Inflammatory macrophage (primary cell): ENCODE measurements around the gene SMIM1.

Source experiments
- DNase-seq, 2 donors: peaks; one replicate each; pipeline ENCODE4 v3.0.0-alpha.2; 2020 to 2022

Gene SMIM1

DNA sequence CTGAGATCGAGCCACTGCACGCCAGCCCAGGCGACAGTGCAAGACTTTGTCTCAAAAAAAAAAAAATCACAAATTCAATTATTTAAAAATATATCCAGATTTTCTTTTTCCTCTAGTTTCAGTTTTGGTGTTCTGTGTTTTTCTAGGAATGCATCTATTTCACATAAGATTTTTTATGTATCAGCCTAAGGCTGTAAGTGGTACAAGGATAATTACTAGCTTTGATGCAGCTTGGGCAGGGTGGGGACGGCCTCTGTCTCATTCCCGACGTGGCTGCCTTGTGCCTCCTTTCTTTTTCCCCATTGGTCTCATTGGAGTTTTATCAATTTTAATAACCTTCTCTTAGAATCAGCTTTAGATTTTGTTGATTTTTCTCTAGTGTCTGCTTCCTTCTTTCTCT lies 13.4 kb upstream of the SMIM1 start:
- DNase-seq, result no peak

DNA sequence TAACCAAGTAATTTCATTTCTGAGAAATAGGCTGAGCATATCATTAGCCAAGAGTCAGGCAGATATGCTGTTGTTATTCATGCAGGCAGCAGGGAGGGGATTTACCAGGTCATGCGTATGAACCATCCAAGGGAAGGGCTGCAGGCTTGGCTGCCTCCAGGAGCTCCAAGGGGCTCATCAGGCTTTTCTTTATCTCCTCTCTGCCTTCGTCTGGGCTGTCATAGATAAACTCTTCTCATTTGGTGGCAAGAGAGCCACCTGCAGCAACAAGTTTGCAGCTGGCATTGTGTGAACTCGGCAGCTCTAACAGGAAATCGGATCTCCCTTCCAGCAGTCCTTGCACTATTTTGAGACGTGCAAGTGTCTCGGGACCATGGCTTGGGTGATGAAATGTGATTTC lies 12.8 kb upstream of the SMIM1 start:
- DNase-seq, result no peak

DNA sequence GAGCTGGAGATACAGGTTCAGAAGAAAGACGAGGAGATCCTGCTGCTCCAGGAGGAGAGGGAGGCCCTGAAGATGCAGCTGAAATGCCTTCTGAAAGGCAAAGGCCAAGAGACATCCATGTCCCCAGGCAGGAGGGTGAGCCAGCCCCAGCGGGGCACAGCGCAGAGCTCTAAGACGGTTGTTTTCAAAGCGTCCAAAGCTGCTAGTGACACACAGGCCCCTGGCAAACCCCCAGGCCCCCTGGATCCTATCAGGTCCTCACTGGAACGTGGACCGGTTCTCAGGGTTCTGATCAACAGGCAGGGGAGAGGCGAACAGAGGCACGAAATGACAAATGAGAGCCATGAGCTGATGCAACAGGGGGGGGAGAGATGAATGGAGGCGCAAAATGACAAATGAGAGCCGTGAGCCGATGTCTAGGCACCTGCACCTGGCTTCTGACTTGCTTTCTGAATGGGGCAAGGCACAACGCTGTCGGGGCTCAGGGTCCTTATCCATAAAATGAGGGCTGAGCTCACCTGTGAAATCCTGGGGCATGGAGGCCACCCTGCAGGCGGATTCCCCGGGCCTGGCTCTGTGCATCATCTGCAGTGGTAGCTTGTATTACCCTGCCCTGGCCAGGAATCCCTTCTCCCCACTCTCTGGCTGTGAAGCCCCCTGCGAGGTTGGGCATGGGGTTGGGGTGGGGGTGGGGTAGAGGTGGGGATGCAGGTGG lies 11.1 kb upstream of the SMIM1 start:
- DNase-seq, result no peak

DNA sequence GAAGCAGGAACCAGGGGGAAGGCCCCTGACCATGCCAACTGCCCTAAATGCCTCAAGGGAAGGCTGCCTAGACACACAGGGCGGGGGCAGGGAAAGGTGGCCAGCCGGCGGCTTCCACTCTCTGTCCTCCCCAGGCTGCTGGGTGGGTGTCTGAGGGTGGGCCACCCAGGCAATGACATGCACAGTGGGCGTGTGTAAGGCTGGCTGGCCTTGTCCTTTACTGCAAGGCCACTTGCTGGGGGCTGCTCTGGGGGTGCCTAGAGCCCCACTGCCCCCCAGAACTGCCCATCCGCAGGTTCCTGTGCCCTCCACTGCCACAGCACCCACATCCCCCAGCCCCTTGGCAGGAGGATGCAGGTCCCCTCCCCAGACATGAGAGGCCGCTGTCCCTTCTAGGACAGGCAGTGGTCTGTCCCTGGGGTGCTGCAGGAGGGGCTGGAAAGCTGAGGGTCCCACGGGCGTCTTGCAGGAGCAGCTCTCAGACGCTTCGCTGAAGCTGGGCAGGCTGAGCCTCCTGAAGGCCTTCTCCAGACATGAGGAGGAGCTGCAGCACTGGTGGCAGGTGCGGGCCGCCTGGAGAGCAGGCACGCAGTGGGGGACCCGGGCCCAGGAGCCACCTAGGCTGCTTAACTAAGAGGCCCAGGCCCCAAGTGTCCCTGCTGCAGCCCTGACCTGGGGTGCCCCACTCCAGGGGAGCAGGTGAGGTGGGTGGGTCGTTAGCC lies 10.2 kb upstream of the SMIM1 start:
- DNase-seq, result no peak

DNA sequence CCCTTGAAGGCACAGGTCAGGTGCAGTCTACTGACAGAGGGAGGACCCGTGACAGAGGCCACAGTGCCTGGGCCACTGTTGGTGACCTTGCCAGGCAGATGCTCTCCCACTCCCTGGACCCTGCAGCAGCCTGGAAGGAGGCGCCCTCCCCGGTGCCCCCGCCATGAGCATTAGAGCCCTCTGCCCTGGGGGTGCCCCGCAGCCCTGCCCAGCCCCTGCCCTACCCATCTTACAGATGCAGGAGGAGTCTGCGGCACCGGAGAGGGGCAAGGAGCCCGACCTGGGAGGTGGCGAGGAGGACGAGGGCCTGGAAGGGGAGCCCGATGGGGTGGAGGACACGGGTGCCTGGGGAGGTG lies 9.7 kb upstream of the SMIM1 start:
- DNase-seq, result no peak

DNA sequence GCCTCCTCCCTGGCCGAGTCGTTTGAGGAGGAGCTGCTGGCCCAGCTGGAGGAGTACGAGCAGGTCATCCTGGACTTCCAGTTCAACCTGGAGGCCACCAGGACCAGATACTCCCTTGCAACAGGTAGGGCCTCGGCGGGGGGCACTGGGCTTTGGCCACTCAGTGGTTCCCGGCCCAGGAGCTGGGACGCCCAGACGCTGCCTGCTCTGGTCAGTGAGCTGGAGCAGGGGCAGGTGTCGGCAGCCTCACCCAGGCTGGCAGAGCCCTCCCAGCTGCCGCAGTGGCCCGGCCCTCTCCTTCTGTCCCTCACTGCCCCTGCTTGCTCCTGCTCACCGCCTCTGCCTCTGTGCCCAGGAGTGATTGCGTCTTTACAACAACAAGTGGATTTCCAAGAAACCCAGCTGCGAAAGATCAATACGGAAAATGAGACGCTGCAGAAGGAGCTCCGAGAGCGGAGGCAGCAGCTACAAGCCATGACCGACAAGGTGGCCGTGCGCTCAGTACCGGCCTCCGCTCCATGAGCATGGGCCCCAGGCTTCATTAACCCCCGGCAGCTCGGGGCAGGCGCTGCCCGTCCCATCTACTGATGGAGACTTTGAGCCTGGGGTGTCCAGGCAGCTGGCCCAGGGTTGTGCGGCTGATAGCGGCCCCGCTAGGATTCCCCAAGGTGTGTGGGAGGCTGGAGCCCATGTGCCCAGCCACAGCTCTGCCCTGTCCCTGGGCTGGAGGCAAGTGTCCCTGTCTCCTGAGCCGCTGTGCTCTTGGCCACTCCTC lies 9.0 kb upstream of the SMIM1 start:
- no peak for DNase-seq

DNA sequence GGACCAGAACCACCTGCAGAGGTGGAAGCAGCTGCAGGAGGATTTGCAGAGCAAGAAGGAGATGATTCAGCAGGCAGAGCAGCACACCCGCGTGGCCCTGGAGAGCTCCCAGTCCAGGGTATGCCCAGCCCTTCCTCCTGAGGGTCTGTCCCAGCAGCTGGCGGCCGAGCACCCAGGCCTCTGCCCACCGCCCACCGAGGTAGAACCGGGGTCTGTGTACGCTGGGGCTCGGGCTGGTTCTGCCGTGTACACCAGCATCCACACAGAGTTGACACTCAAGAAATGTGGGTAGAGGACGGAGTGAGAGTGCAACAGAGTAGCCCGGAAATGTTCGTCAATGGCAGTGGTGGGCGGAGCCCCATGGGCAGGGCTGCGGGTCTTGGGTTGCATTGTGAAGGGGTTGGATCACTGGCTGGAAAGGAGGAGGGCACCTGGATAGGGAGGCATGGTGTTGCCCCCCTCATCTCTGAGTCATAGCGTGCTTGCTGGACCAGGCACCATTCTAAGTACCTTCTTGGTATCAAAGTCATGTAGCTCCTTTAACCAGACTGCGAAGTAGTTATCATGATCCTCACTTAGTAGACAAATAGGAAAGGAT lies 5.1 kb upstream of the SMIM1 start:
- no peak for DNase-seq

DNA sequence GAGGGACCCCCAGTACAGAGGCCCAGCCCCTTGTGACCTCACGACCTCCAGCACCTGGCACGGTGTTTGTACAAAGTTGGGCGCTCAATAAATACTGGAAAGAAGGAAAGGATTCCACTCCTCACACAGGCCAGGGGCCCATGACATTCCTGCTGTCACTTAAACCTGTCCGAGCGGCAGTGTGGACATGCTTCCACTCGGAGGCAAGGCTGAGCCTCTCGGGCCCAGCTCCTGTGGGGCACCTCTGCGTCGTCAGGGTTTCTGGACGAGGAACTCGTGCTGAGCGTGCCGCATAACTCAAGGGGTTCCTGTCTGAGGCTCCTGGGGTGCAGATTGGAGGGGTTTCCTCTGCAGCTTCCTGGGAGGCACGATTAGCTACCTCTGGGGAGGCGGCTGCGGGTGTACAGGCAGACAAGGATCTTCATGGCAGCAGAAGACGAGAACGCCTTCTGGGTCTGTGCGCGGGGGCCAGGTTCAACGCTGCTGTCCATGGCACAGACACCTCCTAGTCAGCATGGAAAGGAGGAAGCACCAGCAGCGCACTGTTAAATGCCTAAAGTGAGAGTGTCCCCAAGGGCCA lies 3.6 kb upstream of the SMIM1 start:
- DNase-seq, result no peak

DNA sequence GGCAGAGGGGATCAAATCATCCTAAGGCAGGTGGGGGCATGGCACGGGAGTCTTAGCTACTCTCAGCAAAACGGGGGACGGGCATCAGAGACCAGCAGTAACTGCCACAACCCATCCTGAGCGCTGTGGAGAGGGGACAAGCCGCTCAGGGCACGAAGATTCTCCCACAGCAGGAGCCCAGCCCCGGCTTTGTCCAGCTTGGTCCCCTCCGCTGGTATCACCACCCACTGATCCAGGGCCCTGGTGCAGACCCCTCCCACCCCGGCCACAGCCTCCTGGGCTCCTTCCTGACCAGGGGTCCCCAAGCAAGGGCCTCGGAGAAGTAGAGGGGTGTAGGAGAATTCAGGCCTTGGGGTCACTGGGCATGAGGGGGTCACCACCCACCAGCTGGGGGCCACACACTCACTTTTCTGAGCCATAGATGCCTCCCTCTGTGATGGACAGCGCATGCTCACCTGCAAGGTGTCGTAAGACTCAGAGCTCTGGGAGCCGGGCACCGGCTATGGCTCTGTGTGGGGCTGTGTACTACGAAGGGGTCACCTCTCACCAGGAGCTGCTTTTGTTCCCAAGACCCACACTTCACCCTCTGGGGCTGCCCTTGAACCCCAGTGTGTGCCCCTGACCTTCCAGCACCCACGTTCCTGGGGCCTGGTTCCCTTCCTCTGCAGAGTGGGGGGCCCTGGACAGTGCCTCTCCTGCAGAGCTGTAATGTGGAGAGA lies 2.3 kb upstream of the SMIM1 start:
- DNase-seq, result no peak

DNA sequence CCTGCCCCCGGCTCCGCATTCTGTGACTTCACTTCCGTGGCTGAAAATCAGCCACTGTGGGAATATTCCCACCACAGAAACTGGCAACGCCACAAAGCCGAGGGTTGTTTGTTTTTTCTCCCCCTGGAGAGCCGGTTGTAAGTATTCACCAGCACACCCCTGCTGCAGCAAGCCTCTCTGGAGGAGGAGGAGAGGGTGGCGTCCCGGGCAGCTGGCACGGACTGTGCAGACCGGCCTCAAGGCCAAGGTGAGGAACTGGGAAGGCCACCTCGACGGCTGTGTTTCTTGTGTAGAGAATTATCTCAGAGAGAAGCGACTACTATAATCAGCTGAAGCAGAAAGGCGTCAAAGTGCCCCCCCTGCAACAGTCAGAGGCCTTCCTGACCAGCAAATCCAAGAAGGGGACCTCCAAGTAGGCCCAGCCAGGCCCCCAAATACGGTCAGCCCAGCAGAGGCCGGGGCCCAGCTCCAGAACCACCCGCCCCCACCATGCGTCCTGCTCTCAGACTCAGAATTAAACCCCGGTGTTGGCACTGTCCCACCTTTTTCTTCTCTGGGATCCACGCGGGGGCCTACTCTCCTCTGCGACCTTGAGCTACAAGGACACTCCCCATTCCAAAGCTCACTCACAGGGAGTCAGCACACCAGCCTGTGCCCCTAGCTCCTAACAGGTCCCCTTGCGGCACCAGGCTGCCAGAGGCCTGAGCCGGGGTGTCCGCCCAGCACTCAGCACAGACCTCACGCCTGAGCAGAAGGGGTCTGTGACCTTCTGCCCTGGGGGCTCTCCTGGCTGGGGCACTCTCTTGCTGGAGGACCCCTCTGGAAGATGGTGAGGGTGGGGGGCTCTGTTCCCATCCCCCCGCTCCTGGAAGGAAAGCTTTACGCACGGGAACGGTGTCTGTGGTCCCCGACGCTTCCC lies 1.2 kb upstream of the SMIM1 start:
- DNase-seq, result no peak

DNA sequence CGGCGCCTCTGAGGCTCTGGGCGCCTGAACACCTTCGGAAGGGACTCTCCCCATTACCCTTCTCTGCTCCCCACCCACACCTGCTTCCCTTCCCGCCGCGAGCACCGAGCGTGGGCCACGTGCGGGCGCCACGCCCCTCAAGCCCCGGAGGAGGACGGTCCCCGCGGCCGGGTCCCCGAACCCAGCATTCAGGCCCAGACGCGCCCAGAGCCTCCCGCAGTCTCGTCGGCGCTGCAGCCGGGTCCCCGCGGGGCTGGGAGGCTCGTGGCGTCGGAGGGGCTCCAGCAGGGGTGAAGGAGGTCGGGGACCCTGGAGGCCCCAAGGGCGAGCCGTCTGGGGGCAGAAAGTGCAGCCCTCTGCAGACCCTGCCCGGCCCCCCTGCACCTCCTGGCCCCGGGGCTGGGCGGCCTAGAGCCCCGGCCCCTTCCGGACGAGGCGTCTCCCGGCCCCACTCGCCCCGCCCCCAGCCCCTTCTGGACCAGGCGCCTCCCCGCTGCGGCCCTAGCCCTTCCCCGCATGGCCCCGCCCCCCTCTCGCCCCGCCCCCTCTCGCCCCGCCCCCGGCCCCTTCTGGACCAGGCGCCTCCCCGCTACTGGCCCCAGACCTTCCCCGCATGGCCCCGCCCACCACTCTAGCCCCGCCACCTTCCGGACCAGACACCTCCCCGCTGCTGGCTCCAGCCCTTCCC lies 378 bp upstream of the SMIM1 start:
- peak; percentile 39 to 51 for DNase-seq

DNA sequence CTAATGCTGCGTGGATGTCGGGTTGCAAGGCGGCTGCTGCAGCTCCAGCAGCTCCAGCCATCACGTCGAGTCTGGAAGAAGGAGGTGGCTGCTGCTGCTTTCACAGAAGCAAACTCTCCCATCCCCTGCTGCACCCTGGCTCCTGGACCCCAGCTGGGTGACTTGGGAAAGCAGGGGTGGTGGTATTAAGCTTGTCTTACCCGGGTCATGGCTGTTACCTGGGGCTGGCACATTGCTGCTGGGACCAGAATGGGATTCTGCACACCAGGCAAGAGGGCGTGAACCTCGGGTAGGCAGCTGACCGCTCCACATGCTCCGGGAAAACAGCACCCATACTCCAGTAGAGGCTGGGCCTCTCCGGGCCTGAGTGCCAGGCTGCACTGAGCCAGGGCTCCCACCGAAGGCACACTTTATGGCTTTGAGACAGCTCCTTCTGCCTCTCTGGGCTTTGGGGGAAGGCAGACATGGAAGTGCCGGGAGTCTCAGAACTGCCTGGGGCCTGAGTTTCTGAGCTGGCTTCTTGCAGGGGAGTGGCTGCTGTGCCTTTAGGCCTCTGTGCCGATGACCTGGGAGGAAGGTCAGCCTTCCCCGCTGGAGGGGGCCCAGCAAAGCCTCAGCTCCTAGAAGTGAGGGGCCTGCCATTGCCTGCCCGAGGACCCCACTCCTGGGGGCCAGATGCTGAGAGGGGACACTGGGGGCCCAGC lies 1.2 kb downstream of the SMIM1 start:
- no peak for DNase-seq

DNA sequence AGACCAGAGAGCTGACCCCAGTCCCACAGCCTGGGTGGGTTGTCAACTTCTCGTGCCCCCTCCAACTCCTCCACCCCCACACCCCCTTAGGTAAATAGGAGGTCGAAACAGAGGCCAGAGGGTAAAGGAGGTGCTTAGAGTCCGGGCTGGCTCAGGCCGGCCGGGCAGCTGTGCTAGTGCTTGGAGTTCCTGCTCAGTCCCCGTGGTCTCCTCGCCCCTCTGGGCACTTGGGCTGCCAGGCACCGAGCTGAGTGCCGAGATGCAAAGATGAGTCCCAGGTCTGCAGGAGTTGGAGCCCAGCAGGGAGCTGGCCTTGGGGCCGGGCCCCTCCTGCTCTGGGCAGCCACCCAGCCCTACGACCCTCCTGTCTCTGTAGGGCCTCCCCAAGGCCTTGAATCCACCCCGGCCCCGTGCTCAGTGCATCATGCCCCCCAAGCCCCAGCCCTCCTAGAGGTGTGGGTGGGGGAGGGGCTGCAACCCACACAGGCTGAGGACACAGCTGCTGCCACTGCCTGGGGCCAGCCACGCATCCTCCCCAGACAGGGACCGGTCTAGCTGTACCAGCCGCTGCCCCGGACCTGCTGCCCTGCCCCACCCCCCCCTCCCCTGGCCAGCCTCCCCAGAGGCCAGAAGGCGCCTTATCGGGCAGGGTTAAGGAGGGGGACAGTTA lies 1.9 kb downstream of the SMIM1 start:
- DNase-seq, result no peak

DNA sequence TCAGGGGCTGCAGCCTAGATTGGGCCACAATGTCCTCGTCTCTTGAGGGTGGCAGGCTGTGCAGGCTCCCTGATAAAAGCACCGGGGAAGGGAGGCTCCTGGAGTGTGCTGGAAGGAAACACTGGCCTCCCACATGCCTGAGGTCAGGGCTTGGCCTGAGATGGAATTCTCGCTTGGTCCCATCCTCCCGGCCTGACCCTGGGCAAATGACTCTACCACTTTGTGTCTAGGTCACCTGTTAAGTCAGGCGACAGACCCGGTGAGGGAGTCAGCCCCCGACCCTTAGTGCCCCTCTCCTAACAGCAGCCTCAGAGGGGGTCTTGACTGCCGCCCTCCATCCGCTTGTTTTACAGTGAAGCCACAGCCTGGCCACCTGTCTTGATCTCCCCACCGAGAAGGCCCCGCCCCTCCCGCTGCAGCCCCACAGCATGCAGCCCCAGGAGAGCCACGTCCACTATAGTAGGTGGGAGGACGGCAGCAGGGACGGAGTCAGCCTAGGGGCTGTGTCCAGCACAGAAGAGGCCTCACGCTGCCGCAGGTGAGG lies 2.5 kb downstream of the SMIM1 start:
- DNase-seq, result peak in 1 of 2 donors; percentile 12

DNA sequence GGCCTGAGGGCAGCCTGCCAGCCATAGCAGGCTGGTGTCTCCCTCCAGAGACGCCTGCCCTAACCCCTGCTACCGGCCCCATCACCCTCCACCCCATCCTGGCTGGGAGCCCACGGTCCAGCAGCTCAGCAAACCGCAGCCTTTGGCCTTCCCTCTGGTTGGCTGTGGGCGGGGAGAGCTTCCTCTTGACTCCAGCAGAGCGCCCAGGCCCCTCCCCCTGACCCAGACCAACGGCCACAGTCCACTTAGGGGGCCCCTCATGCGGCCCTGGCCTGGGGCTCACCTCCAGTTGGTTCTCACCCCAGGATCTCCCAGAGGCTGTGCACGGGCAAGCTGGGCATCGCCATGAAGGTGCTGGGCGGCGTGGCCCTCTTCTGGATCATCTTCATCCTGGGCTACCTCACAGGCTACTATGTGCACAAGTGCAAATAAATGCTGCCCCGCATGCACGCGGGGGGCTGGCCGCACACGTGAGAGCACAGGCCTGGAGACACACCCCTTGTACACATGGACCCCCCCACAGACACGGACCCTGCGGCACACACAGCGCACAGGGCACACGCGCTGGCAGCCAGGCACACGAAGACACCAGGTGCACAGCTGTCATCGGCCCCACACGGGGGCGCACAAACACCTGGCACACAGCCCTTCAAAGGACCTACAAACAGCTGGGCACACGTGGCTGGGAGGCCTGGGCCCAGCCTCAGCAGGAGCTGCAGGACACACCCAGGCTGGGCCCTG lies 3.1 kb downstream of the SMIM1 start:
- DNase-seq, result peak; percentile 66 to 82

DNA sequence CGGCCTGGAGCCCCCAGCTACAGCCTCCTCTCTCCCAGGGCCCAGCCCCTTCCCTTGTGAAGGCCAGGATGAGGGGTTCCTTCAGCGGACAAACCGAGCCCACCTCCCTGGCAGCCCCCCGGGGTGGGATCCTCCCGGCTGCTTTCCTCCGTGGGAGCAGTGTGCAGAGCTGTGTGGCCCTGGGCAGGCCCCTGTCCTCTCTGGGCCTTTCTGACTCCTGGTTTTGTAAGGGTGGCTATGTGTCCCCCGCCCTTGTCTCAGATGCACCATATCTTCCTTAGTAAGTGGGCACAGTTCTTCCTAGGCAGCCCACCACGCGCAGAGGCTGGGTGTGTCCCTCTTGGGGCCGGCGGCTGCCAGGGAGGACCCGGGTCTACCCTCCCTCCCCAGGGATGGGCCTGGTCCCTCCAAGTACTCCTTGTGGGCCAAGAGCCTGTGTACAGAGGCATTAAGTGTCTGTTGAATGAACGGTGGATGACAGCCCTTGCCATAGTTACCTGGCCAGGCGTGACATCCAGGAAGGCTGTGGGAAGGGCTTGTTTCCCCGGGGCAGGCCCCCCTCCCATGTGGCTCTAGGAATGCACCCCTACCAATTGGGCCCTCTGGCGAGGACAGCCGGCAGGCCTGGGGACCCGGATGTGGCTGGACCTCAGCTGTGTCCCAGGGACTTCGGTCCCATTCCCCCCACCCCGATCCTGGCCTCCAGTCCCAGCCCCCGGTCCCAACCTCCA lies 3.8 kb downstream of the SMIM1 start:
- DNase-seq, result no peak

DNA sequence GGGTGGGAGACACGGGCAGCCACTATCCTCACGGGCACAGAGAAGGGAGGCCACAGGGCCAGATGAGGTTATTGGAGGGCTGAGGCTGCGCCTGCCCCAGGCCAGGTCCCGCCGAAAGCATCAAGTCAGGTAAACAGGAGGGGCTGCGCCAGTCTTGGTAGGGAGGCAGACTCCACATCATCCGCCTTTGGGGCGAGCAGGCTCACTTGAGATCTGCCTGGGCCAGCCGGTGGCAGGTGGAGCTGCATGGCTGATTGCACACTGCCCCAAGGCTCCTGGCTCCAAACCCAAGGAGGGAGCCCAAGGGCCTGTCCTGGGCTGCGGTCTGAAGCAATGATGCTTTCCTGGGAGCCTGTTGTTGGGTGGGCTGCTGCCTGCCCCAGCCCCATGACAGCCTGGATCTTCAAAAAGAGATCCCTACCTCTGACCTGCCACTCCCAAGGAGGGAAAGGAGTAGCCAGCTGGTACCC lies 4.6 kb downstream of the SMIM1 start:
- no peak for DNase-seq
